NCI-H2029 (cell line): ENCODE results near the gene SLC4A3.

Experiments
- DNase-seq: peaks from one replicate; lab custom pipeline; 2025; lab: John Stamatoyannopoulos, UW

The SLC4A3 gene

DNA sequence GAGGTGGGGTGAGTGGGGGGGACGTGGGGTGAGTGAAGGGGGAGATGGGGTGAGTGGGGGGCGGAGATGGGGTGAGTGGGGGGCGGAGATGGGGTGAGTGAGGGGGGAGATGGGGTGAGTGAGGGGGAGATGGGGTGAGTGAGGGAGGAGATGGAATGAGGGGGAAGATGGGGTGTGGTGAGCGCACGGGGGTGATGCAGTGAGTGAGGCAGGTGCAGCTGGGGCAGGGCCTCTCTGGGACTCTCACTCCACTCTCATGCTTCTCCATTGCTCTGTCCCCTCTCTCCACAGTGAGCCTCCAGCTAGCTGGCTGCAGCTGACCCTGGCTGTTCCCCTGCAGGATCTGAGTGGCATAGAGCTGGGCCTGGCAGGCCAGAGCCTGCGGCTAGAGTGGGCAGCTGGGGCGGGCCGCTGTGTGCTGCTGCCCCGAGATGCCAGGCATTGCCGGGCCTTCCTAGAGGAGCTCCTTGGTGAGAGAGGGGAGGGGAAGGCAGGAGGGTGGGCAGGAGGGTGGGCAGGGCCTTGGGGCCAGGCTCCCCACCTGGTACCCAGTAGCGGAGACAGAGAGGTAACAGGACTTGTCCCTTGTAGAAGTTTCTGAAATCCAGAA is 13.9 kb upstream of the SLC4A3 start:
- DNase-seq, result no peak

DNA sequence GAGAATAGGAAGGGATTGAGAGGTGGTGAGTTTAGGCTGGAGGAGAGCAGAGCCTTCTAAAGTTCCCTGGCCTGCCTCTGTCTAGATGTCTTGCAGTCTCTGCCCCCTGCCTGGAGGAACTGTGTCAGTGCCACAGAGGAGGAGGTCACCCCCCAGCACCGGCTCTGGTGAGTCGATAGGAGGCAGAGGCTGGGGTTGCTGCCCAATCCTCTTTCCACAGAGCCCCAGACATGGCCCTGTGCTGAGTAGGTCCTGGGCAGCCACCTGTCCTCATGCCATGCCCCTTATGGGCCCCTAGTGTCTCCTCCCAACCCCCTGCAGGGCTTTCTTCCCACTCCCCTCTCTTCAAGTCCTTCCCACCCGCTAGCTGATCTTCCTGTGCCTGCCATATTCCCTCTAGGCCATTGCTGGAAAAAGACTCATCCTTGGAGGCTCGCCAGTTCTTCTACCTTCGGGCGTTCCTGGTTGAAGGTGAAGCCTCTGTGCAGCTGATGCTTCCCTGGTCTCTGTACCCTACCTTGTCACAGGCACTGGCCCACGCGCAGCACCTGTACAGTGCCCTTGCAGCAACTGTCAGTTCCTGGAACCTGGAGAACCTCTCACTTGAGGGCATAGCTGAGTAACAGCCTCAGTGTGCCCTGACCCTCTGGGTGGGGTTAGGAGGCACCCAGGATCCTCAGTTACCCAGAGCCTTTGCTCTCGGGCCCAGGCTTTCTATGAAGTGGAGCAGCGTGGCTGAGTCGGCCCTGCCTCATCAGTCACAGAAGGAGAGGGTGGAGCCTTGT is 13.2 kb upstream of the SLC4A3 start:
- no peak for DNase-seq

DNA sequence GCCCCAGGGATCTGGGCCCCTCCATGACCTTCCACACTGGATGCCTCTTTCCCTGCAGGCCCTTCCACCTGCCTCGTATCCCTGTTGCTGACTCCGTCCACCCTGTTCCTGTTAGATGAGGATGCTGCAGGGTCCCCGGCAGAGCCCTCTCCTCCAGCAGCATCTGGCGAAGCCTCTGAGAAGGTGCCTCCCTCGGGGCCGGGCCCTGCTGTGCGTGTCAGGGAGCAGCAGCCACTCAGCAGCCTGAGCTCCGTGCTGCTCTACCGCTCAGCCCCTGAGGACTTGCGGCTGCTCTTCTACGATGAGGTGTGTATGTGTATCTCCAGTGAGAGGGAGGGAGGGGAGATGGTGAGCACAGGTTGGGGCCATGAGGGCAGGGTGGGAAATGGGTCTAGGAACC is 12.4 kb upstream of the SLC4A3 start:
- DNase-seq, result no peak

DNA sequence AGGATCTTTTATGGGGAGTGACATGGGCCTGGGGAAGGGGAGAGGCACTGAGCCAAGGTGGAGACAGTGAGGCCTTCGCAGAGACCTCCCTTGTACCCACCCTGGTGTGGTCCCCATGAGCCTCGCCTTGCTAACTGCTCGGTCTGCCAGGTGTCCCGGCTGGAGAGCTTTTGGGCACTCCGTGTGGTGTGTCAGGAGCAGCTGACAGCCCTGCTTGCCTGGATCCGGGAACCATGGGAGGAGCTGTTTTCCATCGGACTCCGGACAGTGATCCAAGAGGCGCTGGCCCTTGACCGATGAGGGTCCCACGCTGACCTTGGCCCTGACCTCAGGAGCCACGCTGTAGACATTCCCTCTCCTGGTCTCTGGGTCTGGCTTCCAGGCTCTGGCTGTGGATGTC is 11.5 kb upstream of the SLC4A3 start:
- DNase-seq, result no peak

DNA sequence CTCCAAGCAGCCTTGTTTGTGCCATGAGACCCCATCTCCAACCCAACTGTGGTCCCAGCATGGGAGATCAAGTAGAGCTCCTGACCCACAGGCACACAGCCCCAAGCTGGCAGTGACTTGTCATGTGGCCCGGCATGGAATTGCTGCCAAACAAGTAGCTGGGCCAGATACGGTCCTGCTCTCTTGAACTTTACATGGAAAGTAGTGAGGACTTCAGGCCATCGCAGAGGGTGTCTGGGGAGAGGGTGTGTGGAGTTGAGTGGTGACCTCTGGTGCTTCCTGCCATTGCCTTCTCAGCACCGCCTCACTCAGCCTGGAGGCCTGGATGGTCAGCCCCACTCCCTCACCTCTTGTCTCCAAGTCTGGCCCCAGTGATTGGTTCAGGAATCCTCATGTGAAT is 10.9 kb upstream of the SLC4A3 start:
- no peak for DNase-seq

DNA sequence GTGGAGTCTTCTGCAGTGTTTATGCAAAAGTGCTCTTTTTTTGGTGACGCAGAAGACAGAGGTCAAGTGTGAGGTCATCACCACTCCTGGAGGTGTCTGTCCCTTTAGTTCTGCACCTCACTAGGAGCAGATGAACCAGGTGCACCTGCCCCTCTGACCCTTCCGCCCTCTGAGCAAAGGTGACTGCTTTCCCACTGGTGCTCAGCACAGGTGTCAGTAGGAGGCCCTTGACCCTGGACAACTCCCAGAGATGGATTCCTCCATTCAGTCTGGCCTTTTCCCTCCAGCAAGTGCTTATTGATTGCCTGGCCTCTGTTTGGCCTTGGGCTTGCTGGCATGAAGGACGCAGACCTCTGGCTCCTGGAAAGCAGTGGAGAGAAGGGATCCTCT is 8.7 kb upstream of the SLC4A3 start:
- DNase-seq, result no peak

DNA sequence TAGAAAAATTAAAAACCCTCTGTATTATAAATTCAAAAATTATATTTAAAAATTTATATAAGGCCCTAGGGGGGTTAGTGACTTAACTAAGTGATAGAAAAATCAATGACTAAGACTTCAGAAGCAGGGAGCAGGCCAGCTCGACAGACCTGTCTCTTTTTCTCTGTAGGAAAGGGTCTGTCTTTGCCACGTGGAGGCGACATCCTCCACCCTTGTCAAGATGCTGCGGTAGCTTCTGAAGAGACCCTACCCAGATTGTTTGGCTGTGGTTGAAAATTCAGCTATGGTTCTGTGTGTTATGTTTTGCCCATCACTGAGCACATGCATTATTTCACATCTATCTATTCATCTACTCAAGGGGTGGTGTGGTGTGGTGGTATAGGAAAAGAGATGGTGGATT is 8.2 kb upstream of the SLC4A3 start:
- no peak for DNase-seq

DNA sequence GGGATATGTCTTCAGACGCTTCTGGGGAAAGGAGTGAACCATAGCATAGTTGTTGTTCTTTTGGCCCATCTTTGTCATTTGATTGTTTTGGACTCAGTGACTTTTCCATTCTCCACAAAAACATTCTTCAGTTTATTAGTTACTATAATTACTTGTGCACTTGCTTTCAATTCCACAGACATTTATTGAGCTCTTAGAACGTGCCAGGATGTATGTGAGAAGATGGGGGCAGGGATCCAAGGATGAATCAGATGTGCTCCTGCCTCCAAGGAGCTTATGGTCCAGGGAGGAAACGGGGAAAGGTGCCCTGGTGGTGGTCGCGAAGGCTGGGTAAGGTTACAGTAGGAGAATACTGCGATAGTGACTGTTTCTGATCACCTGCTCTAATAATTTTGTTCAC is 6.9 kb upstream of the SLC4A3 start:
- DNase-seq, result no peak

DNA sequence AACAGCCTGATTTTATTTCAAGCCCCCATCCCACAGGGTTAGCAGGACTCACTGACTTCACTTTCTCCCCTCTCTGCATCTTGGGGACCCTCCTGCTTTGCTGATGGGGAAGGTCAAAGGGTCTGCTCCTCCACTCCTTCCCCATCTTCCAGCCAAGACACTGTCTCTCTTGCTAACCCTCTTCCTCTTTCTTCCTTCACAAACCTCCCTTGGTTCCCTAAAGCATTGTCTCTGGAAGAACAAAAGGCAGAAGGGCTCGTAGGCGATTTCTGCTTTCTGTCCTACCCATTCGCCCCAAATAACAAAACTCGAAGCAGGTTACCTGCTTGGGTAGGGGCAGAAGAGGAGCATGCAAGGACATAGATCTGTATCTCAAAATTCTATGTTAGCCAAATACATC is 5.5 kb upstream of the SLC4A3 start:
- DNase-seq, result no peak

DNA sequence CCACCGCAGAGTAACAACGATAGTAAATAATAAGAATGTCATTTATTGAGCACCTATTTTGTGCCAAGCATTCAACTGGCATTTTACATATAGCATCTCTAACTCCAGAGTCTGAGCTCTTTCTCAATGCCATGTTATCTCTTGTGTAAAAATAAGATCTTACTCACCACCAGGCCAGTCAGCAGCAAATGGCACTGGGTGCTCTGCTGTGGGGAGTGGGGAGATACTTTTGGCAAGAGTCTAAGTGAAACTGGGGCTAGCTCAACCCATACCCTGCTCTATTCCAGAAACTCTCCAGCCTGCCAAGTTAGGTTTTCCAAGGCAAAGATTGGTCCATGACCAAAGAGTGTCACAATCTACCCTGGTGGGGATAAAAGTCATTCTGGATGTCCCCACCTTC is 5.0 kb upstream of the SLC4A3 start:
- DNase-seq, result no peak

DNA sequence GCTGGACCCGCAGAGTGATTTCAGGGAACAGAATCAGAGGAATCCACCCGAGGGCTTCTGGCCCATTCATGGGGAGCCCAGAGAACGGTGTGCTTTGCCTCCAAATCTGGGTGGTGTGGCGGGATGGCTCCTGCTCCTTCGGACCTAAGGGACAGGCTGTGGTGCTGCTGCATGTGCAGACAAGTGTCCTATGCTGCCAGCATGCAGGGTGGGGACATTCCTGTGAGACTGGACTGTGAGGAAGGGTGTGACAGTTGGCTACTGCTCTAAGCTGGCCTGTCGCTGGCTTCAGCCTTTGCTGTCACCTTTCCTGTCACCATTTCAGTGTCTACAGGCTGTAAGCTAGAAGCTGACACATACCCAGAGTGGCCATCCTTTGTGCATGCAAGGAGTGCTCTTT is 2.9 kb upstream of the SLC4A3 start:
- no peak for DNase-seq

DNA sequence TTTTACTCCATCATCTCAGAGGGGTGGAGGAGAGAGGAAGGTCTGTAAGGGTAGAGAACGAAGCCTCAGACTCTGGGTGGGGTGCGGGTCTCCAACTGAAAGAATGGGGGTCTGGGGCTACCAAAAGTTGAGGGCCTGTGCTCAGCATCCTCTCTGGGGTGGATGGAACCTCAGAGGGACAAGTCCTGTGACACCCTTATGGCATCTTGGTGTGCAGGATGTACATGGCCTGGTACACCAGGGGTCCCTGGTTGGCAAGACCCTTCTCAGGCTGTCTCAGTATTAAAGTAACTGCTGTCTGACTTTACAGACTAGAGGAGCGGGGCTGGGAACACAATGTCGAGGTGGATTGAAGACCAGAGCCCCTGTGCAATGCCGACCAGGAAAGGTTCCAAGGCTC is 2.3 kb upstream of the SLC4A3 start:
- no peak for DNase-seq

DNA sequence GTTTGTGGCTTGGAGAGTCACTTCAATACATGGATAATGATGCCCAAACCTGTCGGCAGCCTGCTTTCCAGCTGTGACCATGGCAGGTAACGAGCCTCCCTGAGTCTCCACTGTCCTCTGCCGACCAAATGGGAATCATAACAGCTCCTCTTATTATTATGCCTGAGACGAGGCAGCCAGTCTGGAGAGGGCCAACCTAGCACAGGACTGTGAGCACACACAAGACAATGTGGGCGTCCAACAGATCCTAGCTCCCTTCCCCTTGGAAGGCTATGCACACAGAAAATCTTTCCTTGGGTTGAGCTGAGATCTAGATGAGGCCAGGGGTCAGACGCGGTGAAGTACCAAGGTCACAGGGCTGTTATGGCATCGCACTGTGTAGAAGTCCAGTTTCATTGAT is 890 bp upstream of the SLC4A3 start:
- no peak for DNase-seq

DNA sequence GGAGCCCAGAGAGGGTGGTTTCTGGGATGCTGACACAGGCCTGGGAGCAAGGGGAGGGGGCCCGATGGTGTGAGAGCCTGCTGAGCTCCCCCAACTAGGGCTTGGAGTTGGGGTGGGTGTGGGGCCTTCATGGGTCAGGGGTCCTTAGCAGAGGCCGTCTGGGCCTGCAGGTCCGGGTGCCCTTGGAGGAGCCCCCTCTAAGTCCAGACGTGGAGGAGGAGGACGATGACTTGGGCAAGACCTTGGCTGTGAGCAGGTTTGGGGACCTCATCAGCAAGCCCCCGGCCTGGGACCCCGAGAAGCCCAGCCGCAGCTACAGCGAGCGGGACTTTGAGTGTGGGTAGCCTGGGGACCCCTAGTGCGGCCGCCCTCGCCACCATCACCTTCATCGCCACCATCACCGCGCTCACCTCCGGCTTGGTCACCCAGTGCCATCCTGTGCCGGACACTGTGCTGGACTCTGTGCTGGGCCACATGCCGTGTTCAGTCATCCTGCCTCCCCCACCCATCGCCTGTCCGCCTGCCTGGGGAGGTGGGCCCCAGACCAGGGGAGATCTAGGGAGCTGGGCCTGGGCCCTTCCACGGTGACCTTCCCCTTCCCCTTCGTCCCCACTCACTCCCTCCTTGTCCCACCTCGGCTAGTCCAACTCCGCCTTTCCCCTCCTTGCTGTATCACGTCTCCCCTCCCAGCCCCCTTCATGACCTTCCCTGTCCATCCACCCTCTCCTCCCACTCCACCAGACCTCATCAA is 980 bp downstream of the SLC4A3 start:
- DNase-seq, result no peak

DNA sequence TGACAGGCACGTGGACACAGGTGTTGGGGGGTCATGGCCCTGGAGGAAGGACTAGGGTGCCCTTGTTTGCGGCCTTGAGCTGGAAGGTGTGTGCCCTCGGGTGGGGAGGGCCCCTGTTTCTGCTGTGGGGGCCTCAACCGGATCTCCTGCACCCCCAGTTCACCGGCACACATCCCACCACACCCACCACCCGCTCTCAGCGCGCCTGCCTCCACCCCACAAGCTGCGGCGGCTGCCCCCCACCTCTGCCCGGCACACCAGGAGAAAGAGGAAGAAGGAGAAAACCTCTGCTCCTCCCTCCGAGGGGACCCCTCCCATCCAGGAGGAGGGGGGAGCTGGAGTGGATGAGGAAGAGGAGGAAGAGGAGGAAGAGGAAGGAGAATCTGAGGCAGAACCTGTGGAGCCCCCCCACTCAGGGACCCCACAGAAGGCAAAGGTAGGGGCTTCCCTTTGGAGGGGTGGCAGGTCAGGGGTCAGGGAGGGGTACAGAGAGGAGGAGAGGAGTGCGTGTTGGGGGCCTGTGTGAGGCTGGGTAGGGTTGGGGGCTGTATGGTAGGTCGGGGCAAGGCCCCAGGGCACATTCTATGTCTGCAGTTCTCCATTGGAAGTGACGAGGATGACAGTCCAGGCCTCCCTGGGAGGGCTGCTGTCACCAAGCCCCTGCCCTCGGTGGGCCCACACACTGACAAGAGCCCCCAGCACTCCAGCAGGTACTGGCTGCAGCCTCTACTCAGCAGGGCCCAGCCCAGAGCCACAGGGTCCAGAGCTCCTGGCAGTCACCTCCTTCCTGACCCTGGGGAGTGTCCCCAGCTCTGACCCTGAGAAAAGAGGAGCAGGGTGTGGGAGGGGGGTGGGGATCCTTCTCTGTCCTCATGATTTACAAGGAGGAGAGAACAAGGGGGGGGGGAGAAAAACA is 1.8 kb downstream of the SLC4A3 start:
- no peak for DNase-seq

DNA sequence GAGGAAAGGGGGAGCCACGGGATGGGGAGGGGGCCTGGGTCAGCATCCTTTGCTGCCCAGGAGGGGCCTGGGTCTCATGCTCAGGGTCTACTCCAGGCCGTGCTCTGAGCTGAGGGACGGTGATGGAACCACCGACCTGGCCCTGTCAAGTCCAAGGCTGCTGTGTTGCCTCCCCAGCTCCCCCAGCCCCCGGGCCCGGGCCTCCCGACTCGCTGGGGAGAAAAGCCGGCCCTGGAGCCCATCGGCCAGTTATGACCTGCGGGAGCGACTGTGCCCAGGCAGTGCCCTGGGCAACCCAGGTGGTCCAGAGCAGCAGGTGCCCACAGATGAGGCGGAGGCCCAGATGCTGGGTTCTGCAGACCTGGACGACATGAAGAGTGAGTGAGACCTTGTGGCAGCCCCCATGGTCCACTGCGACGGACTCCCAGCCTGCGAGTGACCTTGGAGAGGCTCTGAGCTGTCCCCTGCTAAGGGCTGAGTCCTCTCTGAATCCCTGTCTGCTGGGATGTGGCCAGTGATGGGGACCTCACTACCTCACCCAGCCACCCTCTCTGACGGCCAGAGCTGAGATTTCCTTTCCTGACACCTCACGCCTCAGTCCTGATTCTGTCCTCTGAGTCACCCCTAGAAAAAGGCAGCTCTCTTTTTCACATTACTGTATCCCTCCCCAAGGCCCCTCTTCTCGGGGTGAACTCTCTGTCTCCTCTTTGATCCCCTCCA is 2.7 kb downstream of the SLC4A3 start:
- no peak for DNase-seq

DNA sequence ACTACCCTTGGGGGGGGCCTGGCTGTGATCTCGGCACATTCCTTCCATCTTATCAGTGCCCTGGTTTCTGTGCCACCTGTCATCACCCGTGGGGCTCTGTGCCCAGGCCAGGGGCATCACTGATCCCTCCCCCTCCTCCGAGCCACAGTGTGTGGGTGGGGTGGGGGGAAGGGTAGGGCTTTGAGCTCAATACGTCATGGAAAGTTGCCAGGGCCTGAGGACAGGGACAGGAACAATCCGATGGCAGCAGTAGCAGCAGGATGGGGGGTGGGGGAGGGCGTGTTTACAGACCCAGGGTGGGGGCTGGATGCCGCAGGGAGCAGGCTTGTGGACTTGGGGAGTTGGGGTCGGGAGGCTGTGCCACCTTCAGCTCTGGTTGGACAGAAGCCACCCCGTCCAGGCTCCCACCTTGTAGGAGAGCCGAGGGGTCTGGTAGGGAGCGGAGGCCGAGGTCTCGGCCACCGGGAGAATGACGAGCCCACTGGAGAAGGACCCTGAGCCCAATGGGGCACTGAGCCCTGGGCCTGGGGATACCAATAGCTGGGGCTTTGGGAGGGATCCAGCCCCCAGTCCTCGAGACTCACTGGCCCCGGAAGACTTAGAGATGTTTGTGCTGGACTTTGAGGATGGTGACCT is 3.5 kb downstream of the SLC4A3 start:
- no peak for DNase-seq

DNA sequence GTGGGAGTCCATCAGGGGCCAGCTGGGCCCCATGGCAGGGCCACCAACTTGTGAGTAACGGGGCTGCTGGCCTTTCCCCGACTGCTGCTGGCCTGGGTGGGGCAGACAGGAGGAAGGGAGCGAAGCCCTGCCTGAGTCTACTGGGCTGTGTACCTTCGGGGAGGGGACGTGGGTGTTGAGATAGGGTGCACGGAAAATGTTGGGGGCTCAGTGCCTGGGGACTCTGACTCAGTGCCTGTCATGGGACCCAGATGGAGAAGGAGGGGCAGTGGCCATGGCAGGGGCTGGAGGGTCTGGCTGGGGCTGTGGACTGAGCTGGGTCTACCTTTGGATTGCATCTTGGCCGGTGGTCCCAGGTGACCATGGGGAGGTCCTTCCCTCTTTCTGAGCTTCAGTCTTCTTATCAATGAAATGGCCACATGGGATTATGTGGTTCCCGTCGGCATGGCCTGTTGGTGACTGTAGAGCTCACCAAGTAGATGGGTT is 4.0 kb downstream of the SLC4A3 start:
- no peak for DNase-seq

DNA sequence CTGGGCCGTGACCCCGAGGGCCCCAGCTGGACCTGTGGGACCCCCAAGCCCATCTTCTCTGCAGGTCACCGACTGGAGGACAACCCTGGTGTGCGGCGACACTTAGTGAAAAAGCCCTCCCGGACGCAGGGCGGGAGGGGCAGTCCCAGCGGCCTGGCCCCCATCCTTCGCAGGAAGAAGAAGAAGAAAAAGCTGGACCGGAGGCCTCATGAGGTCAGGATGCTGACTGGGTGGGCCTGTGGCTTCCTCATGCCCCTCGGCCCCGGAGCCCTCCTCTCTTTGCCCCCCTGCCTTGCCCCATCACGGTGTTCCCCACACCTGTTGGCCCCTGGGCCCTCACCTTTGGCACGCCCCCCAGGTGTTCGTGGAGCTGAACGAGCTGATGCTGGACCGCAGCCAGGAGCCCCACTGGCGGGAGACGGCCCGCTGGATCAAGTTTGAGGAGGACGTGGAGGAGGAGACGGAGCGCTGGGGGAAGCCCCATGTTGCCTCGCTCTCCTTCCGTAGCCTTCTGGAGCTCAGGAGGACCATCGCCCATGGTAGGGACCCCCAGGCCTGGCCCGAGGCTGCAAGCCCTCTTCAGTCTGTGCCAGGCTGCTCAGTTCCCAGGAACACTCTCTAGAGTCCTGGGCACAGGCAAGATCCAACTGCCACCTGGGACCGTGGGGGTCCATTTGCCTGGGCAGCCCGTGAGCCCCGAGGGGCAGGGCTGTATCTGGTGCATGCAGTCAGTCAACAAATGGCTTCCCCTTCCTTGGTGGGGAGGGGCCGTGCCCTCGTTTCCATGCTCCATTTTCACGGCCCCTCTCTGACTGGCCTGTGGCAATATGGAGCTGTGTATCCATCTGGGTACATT is 4.7 kb downstream of the SLC4A3 start:
- DNase-seq, result no peak

DNA sequence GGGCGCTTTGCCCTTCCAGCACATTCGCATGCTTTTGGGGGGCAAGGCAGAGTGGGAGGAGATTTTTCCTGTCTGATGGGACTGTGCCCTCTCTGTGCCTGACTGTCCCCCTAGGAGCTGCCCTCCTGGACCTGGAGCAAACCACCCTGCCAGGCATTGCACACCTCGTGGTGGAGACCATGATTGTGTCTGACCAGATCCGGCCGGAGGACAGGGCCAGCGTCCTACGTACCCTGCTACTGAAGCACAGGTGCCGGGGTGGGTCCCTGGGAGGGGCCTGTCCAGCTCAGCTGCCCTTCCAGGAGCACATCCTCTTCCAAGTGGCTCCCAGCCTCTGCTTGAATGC is 5.3 kb downstream of the SLC4A3 start:
- no peak for DNase-seq
